ENCODE measurements around the gene C3orf85. TPM values are rescaled to one million over a fixed set of nuclear protein-coding genes. Genes with fewer than 3 reads are reported as not detected.

Gene C3orf85
- total RNA-seq, result not detected

- H3K4me1 ChIP-seq, result no peaks in the 10 kb centered on the region
- no peak for ATAC-seq
- no peak within 1 kb of the TSS for H3K27ac ChIP-seq
- no peak within 1 kb of the TSS for H3K4me3 ChIP-seq
- no peaks in the 10 kb centered on the region for H3K27me3 ChIP-seq
- WGBS, 2 donors (ENCODE audit: low coverage in 1 of 2), result 96 to 97% methylated on average over 3 of the region's 3 CpGs
- no peaks in the 10 kb centered on the region for H3K36me3 ChIP-seq
- no peaks in the 10 kb centered on the region for H3K9me3 ChIP-seq
- TF ChIP-seq POLR2A (IDR thresholded peaks at IDR 0.05) (no peak), EP300 (IDR thresholded peaks at IDR 0.05) (no peak), POLR2AphosphoS5 (IDR thresholded peaks at IDR 0.05) (no peak)
- TF ChIP-seq, protein P1, sequence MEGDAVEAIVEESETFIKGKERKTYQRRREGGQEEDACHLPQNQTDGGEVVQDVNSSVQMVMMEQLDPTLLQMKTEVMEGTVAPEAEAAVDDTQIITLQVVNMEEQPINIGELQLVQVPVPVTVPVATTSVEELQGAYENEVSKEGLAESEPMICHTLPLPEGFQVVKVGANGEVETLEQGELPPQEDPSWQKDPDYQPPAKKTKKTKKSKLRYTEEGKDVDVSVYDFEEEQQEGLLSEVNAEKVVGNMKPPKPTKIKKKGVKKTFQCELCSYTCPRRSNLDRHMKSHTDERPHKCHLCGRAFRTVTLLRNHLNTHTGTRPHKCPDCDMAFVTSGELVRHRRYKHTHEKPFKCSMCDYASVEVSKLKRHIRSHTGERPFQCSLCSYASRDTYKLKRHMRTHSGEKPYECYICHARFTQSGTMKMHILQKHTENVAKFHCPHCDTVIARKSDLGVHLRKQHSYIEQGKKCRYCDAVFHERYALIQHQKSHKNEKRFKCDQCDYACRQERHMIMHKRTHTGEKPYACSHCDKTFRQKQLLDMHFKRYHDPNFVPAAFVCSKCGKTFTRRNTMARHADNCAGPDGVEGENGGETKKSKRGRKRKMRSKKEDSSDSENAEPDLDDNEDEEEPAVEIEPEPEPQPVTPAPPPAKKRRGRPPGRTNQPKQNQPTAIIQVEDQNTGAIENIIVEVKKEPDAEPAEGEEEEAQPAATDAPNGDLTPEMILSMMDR (IDR thresholded peaks at IDR 0.05), result no peak
Observed at GRCh38 chr3:109136523-109136922, at the start of gene C3orf85. Gene C3orf85 (plus strand): TSS chr3:109136719. CDS start chr3:109136848, 129 bp downstream.

DNA sequence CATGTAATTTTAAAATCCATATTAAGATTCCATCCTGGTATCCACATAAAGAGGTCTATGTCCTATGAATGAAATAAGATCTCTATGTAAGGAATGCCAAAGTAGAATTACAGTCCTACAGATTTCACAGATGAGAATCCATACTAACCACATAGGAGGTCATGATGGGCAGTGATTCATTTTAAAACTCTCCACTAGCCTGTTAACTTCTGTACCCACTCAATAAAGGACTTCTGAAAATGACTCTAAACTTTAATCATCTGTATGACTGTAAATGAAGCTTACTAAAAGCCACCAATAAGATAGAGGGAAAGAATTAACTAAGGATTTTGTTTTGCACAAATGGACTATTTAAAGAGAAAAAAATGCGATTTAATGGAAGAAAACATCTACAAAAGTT is 47.3 kb upstream of the C3orf85 start:
- H3K9me3 ChIP-seq, result no peaks in the 10 kb centered on the region
- no peaks in the 10 kb centered on the region for H3K27me3 ChIP-seq
- H3K4me3 ChIP-seq, result no peak overlapping the region
- H3K36me3 ChIP-seq, result no peaks in the 10 kb centered on the region
- TF ChIP-seq POLR2A (IDR thresholded peaks at IDR 0.05) (no peak), POLR2AphosphoS5 (IDR thresholded peaks at IDR 0.05) (no peak), EP300 (IDR thresholded peaks at IDR 0.05) (no peak)
- TF ChIP-seq, protein P1 (IDR thresholded peaks at IDR 0.05), result no peak
- H3K4me1 ChIP-seq, result no peaks in the 10 kb centered on the region
- no peak for ATAC-seq
- WGBS, 2 donors (ENCODE audit: low coverage in 1 of 2), result 89 to 94% methylated on average over 1 of the region's 1 CpG
- no peak overlapping the region for H3K27ac ChIP-seq

GRCh38 chr3:109091846-109092245 is 44.7 kb upstream of the C3orf85 start:
- Histone ChIP-seq H3K4me1 (no peaks in the 10 kb centered on the region), H3K4me3 (no peak overlapping the region), H3K27me3 (no peaks in the 10 kb centered on the region), H3K27ac (no peak overlapping the region), H3K36me3 (no peaks in the 10 kb centered on the region), H3K9me3 (no peaks in the 10 kb centered on the region)
- 29% methylated on average over 2 of the region's 2 CpGs for WGBS, 2 donors (ENCODE audit: low coverage in 1 of 2)
- ATAC-seq, result no peak
- no peak for TF ChIP-seq POLR2A (IDR thresholded peaks at IDR 0.05)
- TF ChIP-seq, protein P1 (IDR thresholded peaks at IDR 0.05), result no peak
- TF ChIP-seq POLR2AphosphoS5 (IDR thresholded peaks at IDR 0.05), result no peak
- no peak for TF ChIP-seq EP300 (IDR thresholded peaks at IDR 0.05)

DNA sequence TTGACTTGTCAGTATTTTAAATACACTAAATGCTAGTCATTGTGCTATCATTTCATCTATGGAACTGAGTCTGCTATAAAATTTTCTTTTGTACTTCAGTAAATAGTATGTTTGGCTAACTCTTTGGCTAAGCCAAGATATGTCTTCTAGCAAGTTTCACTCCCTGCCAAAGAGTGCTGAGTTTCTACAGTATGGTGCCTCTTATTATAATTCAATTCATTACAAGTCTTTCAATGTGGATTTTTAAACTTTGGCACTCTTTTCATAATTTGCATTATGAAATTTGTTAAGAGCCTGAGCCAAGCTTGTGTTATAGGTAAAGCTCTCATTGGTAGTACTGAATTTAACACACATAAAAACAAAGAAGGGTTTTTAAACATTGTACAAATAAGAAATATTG is 43.0 kb upstream of the C3orf85 start:
- H3K4me3 ChIP-seq, result no peak overlapping the region
- TF ChIP-seq POLR2A (IDR thresholded peaks at IDR 0.05) (no peak), EP300 (IDR thresholded peaks at IDR 0.05) (no peak), POLR2AphosphoS5 (IDR thresholded peaks at IDR 0.05) (no peak)
- TF ChIP-seq, protein P1 (IDR thresholded peaks at IDR 0.05), result no peak
- H3K27ac ChIP-seq, result no peak overlapping the region
- H3K36me3 ChIP-seq, result no peaks in the 10 kb centered on the region
- no peaks in the 10 kb centered on the region for H3K9me3 ChIP-seq
- no peaks in the 10 kb centered on the region for H3K4me1 ChIP-seq
- no peak for ATAC-seq
- no peaks in the 10 kb centered on the region for H3K27me3 ChIP-seq

DNA sequence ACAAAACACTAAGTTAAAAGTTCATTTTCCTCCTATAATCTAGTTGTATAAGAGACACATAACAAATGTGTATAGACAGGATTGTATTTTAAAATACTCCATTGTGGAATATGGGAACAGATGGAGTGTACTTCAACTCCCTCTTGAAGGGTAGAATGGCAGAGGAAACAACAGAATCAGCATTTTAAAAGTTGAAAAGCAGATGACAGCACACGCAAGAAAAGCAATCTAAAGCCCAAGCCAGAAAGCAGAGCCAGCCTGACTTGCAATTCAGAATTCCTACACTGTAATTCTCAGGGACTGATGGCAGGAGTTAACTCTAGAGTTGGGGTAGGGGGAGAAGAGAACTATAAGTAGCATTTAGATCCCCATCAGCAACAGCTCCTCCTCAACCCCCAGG is 41.4 kb upstream of the C3orf85 start:
- Histone ChIP-seq H3K4me1 (no peaks in the 10 kb centered on the region), H3K36me3 (no peaks in the 10 kb centered on the region), H3K4me3 (no peak overlapping the region), H3K27me3 (no peaks in the 10 kb centered on the region), H3K9me3 (no peaks in the 10 kb centered on the region), H3K27ac (no peak overlapping the region)
- ATAC-seq, result no peak
- WGBS, 2 donors (ENCODE audit: low coverage in 1 of 2), result 40 to 88% methylated on average over 1 of the region's 1 CpG
- no peak for TF ChIP-seq POLR2A (IDR thresholded peaks at IDR 0.05)
- TF ChIP-seq, protein P1 (IDR thresholded peaks at IDR 0.05), result no peak
- TF ChIP-seq POLR2AphosphoS5 (IDR thresholded peaks at IDR 0.05), result no peak
- TF ChIP-seq EP300 (IDR thresholded peaks at IDR 0.05), result no peak
